DMS79 (cell line): ENCODE data around the gene CNST.
A peak's percentile ranks its signal among the peaks of the same experiment; 100 is the strongest.

Experiments used
- DNase-seq: peaks from one replicate; lab custom pipeline; 2025; lab: John Stamatoyannopoulos, UW

CNST gene

GRCh38 chr1:246566128-246566812, at the start of gene CNST, which contains the start of gene TFB2M:
CNST (plus strand) TSS chr1:246566456; CDS start chr1:246591563, 25,107 bp downstream.
TFB2M (minus strand) TSS chr1:246566261; CDS start chr1:246566138, 123 bp downstream.
- DNase-seq = peak; percentile 96

GRCh38 chr1:246517391-246517790, 48.9 kb upstream of the CNST start:
- DNase-seq = no peak

DNA sequence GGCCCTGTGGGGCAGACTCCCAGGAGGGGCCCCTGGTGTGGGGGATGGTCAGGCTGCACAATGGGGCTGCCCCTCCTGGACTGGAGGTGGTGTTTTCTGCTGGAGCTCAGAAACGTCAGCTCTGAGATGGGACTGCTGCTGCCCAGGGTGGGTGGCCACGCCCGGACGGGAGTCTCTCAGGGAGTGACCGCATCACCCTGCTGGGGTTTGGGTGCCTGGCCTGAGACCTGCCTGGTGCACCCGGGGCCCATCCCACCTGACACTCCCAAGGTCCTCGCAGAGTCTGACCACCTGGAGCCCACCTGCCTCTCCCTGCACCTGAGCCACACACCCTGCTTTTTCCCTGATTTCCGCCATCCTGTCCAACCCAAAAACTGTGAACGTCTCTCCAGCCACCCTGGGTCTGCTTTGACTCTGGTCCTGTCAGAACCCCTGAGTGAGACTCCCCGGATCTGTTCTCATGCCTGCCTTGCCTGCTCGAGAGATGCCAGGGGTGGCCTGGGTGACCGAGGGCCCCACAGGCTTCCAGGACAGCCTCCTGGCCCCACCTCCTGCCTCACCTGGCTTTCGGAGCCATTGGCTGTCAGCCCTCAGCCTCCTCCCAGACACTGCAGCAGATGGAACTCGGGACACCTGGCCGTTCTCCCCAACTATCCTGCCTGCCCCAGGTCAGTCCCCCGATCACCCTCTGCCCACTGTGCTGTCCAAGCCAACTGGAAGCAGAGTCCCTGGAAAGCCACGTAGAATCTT, 47.6 kb upstream of the CNST start:
- no peak for DNase-seq

- DNase-seq = no peak
Measured at GRCh38 chr1:246519514-246519913, 46.7 kb upstream of the CNST start.

GRCh38 chr1:246526380-246526779, 39.9 kb upstream of the CNST start:
- DNase-seq = no peak

GRCh38 chr1:246526915-246527314, 39.3 kb upstream of the CNST start:
- no peak for DNase-seq

- no peak for DNase-seq
Measured at GRCh38 chr1:246527402-246528088, 38.7 kb upstream of the CNST start.

DNA sequence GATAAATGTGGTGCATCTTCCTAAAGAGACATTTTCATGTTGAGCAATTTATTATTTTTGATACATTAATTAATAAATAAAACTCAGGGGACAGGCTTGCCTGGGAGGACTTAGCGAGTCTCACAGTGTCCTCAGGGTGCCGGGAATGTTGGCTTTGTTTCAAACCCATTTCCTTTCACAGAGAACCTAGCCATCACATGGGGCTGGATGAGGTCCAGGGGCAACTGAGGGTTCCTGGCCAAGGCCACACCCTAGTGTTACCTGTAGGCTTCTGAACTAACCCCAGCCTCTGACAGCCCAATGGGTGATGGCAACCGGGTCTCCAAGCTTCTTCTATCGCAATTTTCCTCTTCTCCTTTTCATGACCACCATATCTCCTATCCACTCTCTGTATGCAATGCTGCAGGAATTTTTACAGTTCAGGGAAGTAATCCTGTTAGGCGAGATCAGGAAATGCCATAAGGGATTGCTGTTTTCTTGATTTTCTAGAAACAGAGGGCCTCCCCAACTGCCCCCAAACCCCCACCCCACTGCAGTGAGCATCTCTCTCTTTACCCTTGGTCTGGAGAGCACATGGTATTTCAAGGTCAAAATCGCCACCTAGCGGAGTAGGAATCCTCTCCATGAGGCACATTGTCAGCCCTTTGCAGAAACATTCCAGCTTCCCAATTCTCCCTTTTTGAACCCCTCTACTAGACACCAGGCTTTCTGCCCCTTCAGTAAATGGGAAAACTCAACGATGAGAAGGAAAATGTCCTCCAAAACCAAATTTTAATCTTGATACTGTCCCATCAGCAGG, 37.1 kb upstream of the CNST start:
- DNase-seq = no peak

DNA sequence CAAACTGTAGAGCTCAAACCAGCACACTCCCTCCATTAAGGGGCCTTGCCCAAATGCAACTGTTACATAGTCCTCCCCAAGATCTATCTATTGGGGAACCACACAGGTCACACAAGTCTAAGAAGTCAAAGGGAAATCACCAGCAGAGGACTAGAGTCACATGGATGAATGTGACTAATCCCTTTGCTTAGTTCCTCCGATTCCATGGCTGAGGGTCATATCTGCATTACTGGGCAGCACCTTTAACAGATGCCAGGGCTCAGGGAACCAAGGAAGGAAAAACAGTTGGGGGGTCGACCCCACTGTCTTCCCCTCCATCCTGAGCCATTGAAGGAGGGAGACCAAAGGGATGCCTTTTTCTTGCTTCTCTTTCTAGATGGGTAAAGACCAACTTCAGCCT, 35.8 kb upstream of the CNST start:
- DNase-seq = no peak

DNA sequence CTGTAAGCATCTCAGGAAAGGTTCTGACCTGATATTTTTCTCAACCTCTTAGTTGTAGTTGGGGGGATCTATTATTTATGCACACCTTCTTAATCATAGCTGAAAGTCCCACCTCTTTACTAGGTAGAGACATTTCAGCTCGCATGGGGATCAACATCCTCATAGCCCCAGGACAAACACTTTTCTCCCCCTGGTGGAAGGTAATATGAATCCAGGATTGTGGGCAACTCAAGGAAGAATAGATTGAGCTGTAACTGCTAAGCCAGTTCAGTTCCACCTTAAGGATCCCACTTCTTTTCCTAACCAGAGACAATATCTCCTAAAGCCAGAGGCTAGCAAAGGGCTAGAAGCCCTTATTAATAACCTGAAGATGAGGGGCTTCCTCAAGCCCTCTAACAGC, 33.7 kb upstream of the CNST start:
- DNase-seq = no peak

DNA sequence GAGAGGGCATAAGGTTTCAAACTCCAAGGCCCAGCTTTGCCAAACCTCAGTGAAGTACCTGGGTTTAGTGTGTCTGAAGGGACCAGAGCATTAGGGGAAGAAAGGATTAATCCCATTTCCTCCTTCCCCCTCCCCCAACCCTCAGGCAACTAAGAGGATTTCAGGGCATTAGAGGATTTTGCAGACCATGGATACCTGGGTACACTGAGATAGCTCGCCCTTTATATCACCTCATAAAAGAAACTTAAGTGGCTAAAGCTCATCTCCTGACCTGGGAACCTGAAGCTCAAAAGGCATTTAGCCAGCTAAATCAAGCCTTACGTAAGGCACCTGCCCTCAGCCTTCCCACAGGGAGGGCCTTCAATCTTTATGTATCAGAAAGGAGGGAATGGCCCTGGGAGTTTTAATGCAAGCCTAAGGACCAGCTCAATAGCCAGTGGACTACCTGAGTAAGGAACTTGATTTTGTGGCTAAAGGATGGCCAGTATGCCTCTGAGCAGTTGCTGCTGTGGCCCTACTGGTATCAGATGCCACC, 32.8 kb upstream of the CNST start:
- peak; percentile 59 for DNase-seq

DNA sequence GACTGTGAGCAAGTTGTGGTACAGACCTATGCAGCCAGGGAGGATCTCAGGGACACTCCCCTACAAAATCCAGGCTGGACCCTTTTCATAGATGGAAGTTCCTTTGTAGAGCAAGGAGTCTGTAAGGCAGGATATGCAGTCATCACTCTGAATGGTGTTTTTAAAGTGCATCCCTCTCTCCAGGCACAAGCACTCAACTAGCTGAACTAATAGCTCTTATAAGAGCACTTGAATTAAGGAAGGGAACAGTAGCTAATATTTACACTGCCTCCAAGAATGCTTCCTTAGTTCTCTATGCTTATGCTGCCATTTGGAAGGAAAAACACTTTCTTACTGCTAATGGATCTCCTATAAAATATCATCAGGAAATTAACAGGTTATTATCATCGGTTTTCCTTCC, 32.1 kb upstream of the CNST start:
- peak; percentile 96 for DNase-seq

- DNase-seq = no peak
Measured at GRCh38 chr1:246537441-246537840, 28.8 kb upstream of the CNST start.

DNA sequence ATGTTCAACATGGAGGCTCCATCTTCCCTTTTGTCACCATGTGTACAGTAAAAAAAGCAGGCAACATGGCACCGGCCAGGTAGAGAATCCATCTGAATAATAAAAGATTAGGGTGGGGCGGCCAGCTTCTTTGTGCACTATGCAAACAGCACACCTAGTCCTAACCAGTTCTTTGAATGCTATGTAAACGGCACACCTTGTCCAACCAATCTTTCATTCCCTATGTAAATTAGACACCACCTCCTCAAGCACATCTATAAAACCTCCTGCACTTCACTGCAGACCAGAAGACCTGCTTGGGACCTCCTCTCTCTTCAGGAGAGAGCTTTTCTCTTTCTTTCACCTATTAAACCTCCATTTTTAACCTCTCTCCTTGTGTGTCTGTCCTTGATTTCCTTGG, 28.4 kb upstream of the CNST start:
- DNase-seq = no peak

DNA sequence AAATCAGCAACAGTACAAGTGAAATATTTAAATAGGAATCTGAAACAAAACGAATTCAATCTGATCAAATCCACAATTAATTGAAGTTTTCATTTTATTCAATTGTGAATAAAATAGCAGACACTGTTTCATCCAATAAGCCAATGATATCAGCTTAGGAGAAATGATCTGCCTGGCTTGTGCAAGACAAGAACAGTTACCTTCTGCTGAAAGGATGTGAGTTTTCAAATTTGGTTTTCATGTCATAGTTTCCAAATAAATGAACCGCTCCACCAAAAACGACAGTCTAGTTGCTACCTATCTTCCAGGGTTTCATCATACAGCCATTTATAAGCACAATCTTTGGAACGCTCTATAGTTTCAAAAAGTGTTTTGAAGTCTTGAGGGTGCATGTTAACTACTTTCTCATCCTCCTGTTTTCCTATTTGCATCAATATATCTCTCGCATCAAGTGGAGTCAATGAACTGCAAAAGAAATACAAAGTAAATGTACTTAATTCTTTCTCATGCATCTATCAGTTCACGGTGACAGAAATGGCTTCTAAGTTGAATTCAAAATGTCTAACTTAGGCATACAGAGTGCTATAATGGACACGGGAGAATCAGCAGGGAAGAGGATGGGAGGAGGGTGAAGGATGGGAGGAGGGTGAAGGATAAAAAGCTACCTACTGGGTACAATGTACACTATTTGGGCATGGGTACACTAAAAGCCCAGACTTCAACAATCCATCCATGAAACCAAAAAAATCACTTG, 25.3 kb upstream of the CNST start:
- DNase-seq = no peak

- DNase-seq = no peak
Measured at GRCh38 chr1:246544001-246544400, 22.3 kb upstream of the CNST start.

GRCh38 chr1:246549665-246550064, 16.6 kb upstream of the CNST start:
- DNase-seq = no peak

DNA sequence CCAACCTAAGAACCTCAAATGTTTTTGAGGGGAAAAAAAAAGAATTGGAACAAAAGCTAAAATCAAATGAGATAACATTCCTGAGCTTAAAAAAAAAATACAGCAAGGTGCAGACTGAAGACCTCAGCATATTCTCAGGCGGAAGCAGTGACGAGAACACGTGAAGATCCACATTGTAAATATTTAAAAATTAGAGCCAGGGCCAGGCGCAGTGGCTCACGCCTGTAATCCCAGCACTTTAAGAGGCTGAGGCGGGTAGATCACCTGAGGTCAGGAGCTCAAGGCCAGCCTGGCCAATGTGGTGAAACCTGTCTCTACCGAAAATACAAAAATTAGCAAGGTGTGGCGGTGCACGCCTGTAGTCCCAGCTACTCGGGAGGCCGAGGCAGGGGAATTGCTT, 15.9 kb upstream of the CNST start:
- no peak for DNase-seq

GRCh38 chr1:246552110-246552509, 14.1 kb upstream of the CNST start:
- DNase-seq = no peak

- no peak for DNase-seq
Measured at GRCh38 chr1:246554201-246554600, 12.1 kb upstream of the CNST start.

- no peak for DNase-seq
Measured at GRCh38 chr1:246558041-246558440, 8.2 kb upstream of the CNST start.
